Glutamatergic neuron (in vitro differentiated cells): ENCODE measurements around the gene NEK11. TPM values are rescaled to one million over a fixed set of nuclear protein-coding genes. Genes with fewer than 3 reads are reported as not detected.
"Not testable (repeated sequence)": the region's sequence is repeated elsewhere in the genome, so short reads cannot be mapped to it uniquely, and the experiment has no call there.

Experiments used
- DNase-seq: peaks from one replicate; pipeline ENCODE4 v3.0.0; 2022
- H3K27ac Mint-ChIP-seq: one replicate; pipeline ENCODE4 v1.8.0; 2020; ENCODE audit warnings: mild to moderate bottlenecking, mixed read lengths, inconsistent platforms; ENCODE audit not compliant: unreplicated experiment
- H3K27me3 Mint-ChIP-seq: one replicate; pipeline ENCODE4 v1.8.0; 2020; ENCODE audit warnings: mild to moderate bottlenecking, moderate library complexity, mixed read lengths, inconsistent platforms; ENCODE audit not compliant: unreplicated experiment
- H3K36me3 Mint-ChIP-seq: one replicate; pipeline ENCODE4 v1.8.0; 2020; ENCODE audit warnings: mild to moderate bottlenecking, mixed read lengths, inconsistent platforms; ENCODE audit not compliant: unreplicated experiment
- H3K4me1 Mint-ChIP-seq: one replicate; pipeline ENCODE4 v1.8.0; 2020; ENCODE audit warnings: mild to moderate bottlenecking, low read depth, mixed read lengths, inconsistent platforms; ENCODE audit not compliant: unreplicated experiment
- H3K4me3 Mint-ChIP-seq: one replicate; pipeline ENCODE4 v1.8.0; 2020; ENCODE audit warnings: mild to moderate bottlenecking, mixed read lengths, inconsistent platforms; ENCODE audit not compliant: unreplicated experiment
- H3K9me3 Mint-ChIP-seq: one replicate; pipeline ENCODE4 v1.8.0; 2020; ENCODE audit warnings: mild to moderate bottlenecking, moderate library complexity, mixed read lengths, inconsistent platforms; ENCODE audit not compliant: unreplicated experiment
- CTCF ChIP-seq: fragments of 200-600 bp; sonication (generic); IDR thresholded peaks from one replicate; pipeline ENCODE4 v1.5.0; 2021; ENCODE audit not compliant: partially characterized antibody, unreplicated experiment
- total RNA-seq: library from RNA; stranded (reverse); fragmentation: NEBNext Ultra II Directional; extraction: Animal tissue kit (Norgen Biotek cat#: 25700); gene quantifications from one replicate; pipeline ENCODE4 v1.2.1, GENCODE V29; 2021; ENCODE audit not compliant: unreplicated experiment

NEK11 gene
- total RNA-seq, 1 donor from 2014 or later: 2.5 TPM

- DNase-seq: no peak
- peaks cover 26% of the 10 kb centered on the region for H3K4me1 Mint-ChIP-seq
- H3K4me3 Mint-ChIP-seq: no peak overlapping the region
- H3K27ac Mint-ChIP-seq: no peak overlapping the region
- H3K9me3 Mint-ChIP-seq: peaks cover 3% of the 10 kb centered on the region
- no peaks in the 10 kb centered on the region for H3K27me3 Mint-ChIP-seq
- no peak for TF ChIP-seq CTCF
- H3K36me3 Mint-ChIP-seq: no peaks in the 10 kb centered on the region
Measured at GRCh38 chr3:131353986-131354385, 327.3 kb downstream of the NEK11 start.

GRCh38 chr3:131356006-131356595, 329.4 kb downstream of the NEK11 start:
- H3K27me3 Mint-ChIP-seq: peaks cover 2% of the 10 kb centered on the region
- no peak overlapping the region for H3K27ac Mint-ChIP-seq
- H3K9me3 Mint-ChIP-seq: peaks cover 2% of the 10 kb centered on the region
- H3K36me3 Mint-ChIP-seq: no peaks in the 10 kb centered on the region
- H3K4me1 Mint-ChIP-seq: peaks cover 35% of the 10 kb centered on the region
- no peak for TF ChIP-seq CTCF
- peak overlapping the region; percentile 8 for H3K4me3 Mint-ChIP-seq
- DNase-seq: no peak

DNA sequence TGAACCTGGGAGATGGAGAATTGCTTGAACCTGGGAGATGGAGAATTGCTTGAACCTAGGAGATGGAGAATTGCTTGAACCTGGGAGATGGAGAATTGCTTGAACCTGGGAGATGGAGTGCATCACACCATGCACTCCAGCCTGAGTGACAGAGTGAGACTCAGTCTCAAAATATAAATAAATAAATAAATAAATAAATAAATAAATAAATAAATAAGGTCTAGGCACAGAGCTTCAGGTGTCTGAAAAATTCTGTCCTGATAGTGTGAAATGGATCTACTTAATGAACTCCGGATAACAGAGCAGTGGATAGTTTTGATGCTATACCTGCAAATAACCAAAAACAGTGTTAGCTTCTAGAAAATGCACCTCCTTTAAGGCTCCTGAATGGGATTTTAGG, 330.6 kb downstream of the NEK11 start:
- TF ChIP-seq CTCF: no peak
- DNase-seq: no peak
- no peak overlapping the region for H3K4me3 Mint-ChIP-seq
- peaks cover 5% of the 10 kb centered on the region for H3K27me3 Mint-ChIP-seq
- H3K9me3 Mint-ChIP-seq: peaks cover 3% of the 10 kb centered on the region
- no peak overlapping the region for H3K27ac Mint-ChIP-seq
- H3K4me1 Mint-ChIP-seq: peaks cover 38% of the 10 kb centered on the region
- no peaks in the 10 kb centered on the region for H3K36me3 Mint-ChIP-seq

DNA sequence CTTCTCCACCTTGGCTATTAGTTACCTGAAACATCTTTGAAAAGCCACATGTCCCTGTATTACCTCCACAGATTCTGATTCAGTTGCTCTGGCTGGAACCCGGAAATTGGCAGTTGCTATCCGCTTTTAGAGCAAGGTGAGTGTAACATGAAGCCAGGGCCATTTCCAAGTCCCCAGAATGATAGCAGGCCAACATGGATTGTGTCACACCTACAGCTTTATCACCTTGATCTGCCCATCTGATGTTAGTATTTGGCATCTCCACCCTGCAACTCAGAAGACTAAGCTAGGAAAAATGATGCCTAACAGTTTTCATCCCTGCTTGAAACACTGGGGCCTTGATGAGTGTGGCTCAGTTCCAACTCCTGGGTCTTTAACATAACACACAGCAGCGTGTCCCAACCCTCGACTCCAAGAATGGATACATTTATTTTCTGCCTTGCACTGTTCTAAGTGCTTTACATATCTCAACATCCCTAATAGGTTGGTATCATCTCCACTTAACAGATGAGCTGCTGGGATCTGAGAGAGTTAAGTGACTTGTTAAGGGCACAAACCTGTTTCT, 333.6 kb downstream of the NEK11 start:
- Mint-ChIP-seq H3K4me1 (peaks cover 26% of the 10 kb centered on the region), H3K9me3 (peaks cover 5% of the 10 kb centered on the region), H3K36me3 (no peaks in the 10 kb centered on the region), H3K4me3 (peak overlapping the region; percentile 77), H3K27ac (peak overlapping the region; percentile 74), H3K27me3 (peaks cover 5% of the 10 kb centered on the region)
- TF ChIP-seq CTCF: no peak
- DNase-seq: no peak

GRCh38 chr3:131361066-131361463, 334.4 kb downstream of the NEK11 start:
- H3K27ac Mint-ChIP-seq: peak overlapping the region; percentile 96
- H3K36me3 Mint-ChIP-seq, H3K9me3 Mint-ChIP-seq, DNase-seq, H3K27me3 Mint-ChIP-seq: not testable (repeated sequence)
- H3K4me1 Mint-ChIP-seq: peaks cover 26% of the 10 kb centered on the region
- peak overlapping the region; percentile 63 for H3K4me3 Mint-ChIP-seq
